A673 (cell line): ENCODE results near the gene KCNQ4. TPM values are rescaled to one million over a fixed set of nuclear protein-coding genes. Genes with fewer than 3 reads are reported as not detected.

Experiments used
- BruUV-seq: library from RNA; stranded (reverse); fragments of 400-500 nt; replicated peaks from 2 replicates; lab custom pipeline; 2021; lab: Mats Ljungman, UMichigan
- CTCF ChIA-PET: fragments of 300-600 bp; sonication (Branson Sonifier 250); formaldehyde crosslinking; loops from one replicate; lab custom pipeline; 2022; ENCODE audit warnings: antibody characterized with exemption; lab: Charles Lee
- POLR2A ChIA-PET: fragments of 300-600 bp; sonication (Branson Sonifier 250); formaldehyde crosslinking; loops from one replicate; lab custom pipeline; 2022; ENCODE audit warnings: antibody characterized with exemption; ENCODE audit not compliant: low non-redundant PET; lab: Charles Lee
- DNase-seq: peaks from one replicate; pipeline ENCODE4 v3.0.0-alpha.2; 2015; ENCODE audit warnings: low spot score
- H3K27ac ChIP-seq: fragments of 200-600 bp; sonication (generic); 2 replicates; pipeline ENCODE4 v1.5.1; 2016; ENCODE audit warnings: mixed run types, low read depth, mild to moderate bottlenecking, mixed read lengths, antibody characterized with exemption, low read length; ENCODE audit not compliant: poor library complexity, severe bottlenecking
- H3K27me3 ChIP-seq: fragments of 200-600 bp; sonication (generic); replicated peaks from 2 replicates; pipeline ENCODE4 v1.6.1; 2017; ENCODE audit warnings: mixed run types, low read depth, mild to moderate bottlenecking, mixed read lengths, antibody characterized with exemption, low read length; ENCODE audit not compliant: insufficient read depth, poor library complexity
- H3K36me3 ChIP-seq: fragments of 200-600 bp; sonication (generic); 2 replicates; pipeline ENCODE4 v1.6.1; 2016; ENCODE audit warnings: mixed run types, mild to moderate bottlenecking, mixed read lengths, antibody characterized with exemption, low read length; ENCODE audit not compliant: insufficient read depth, poor library complexity, severe bottlenecking
- H3K4me1 ChIP-seq: fragments of 200-600 bp; sonication (generic); 2 replicates; pipeline ENCODE4 v1.6.1; 2017; ENCODE audit warnings: mixed run types, mild to moderate bottlenecking, mixed read lengths, antibody characterized with exemption, low read length; ENCODE audit not compliant: insufficient read depth, poor library complexity, severe bottlenecking
- H3K4me3 ChIP-seq: fragments of 200-600 bp; sonication (generic); 2 replicates; pipeline ENCODE4 v1.5.1; 2016; ENCODE audit warnings: low read depth, mixed run types, mild to moderate bottlenecking, mixed read lengths, low read length; ENCODE audit not compliant: poor library complexity, severe bottlenecking
- H3K9me3 ChIP-seq: fragments of 200-600 bp; sonication (generic); 2 replicates; pipeline ENCODE4 v1.6.1; 2016; ENCODE audit warnings: mixed run types, low read depth, mild to moderate bottlenecking, mixed read lengths, antibody characterized with exemption, low read length; ENCODE audit not compliant: poor library complexity, severe bottlenecking
- EZH2 ChIP-seq: fragments of 200-600 bp; sonication (generic); IDR thresholded peaks from 2 replicates; pipeline ENCODE4 v1.6.1; 2017; ENCODE audit warnings: borderline replicate concordance, low read depth, mild to moderate bottlenecking, mixed read lengths, antibody characterized with exemption, low read length; ENCODE audit not compliant: poor library complexity, severe bottlenecking
- intact Hi-C: fragments of 100-400 bp; cut with micrococcal nuclease; formaldehyde crosslinking; loops from one replicate; pipeline ENCODE4 v1.10.0; 2022; ENCODE audit not compliant: unreplicated experiment
- total RNA-seq: library from RNA; stranded (reverse); gene quantifications from 2 replicates; pipeline ENCODE4 v1.2.3, GENCODE V29; 2021
- TF ChIP-seq, protein P1 (sequence below): fragments of 300-800, 200-600 bp; sonication (generic); conservative IDR thresholded peaks from 2 replicates; pipeline ENCODE4 v1.5.1; 2017; ENCODE audit warnings: low read depth, mild to moderate bottlenecking, antibody characterized with exemption, low read length, moderate library complexity, mixed read lengths

Gene KCNQ4
- total RNA-seq, 1 experiment from 2014 or later, result 0.62 TPM

DNA sequence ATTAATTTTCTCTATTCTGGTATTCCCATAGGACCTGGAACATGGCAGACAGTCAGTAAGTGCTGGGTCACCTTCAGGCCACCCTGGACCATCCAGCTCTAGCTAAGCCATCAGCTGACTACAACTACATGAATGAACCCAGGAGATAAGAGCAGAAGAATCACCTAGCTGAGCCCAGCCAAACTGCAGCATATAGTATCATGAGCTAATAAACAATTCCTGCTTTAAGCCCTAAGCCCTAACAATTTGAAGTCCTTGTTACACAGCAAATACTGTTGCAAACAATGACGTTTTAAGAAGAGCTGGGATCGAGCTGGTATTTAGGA, 92.8 kb downstream of the KCNQ4 start:
- BruUV-seq, result no TSS peak
- intact Hi-C loops, result no loop called here
- Histone ChIP-seq H3K36me3 (no peaks in the 10 kb centered on the region), H3K4me1 (peaks cover 10% of the 10 kb centered on the region), H3K27ac (no peak overlapping the region), H3K4me3 (no peak overlapping the region), H3K27me3 (no peaks in the 10 kb centered on the region), H3K9me3 (peaks cover 9% of the 10 kb centered on the region)
- POLR2A ChIA-PET, result no interaction called here
- CTCF ChIA-PET, result interaction anchor here (1.1 kb wide), 1 partner anchor 72 kb away, joined by 3 read pairs; no protein-coding TSS in a partner anchor
- DNase-seq, result no peak
- TF ChIP-seq, protein P1, sequence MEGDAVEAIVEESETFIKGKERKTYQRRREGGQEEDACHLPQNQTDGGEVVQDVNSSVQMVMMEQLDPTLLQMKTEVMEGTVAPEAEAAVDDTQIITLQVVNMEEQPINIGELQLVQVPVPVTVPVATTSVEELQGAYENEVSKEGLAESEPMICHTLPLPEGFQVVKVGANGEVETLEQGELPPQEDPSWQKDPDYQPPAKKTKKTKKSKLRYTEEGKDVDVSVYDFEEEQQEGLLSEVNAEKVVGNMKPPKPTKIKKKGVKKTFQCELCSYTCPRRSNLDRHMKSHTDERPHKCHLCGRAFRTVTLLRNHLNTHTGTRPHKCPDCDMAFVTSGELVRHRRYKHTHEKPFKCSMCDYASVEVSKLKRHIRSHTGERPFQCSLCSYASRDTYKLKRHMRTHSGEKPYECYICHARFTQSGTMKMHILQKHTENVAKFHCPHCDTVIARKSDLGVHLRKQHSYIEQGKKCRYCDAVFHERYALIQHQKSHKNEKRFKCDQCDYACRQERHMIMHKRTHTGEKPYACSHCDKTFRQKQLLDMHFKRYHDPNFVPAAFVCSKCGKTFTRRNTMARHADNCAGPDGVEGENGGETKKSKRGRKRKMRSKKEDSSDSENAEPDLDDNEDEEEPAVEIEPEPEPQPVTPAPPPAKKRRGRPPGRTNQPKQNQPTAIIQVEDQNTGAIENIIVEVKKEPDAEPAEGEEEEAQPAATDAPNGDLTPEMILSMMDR, result no peak
- TF ChIP-seq EZH2, result no peak

GRCh38 chr1:40876891-40877290, 93.3 kb downstream of the KCNQ4 start:
- peaks cover 9% of the 10 kb centered on the region for H3K9me3 ChIP-seq
- no peak for TF ChIP-seq EZH2
- TF ChIP-seq, protein P1, result no peak
- H3K27ac ChIP-seq, result no peak overlapping the region
- intact Hi-C loops, result no loop called here
- BruUV-seq, result no TSS peak
- H3K4me1 ChIP-seq, result peaks cover 10% of the 10 kb centered on the region
- no peak for DNase-seq
- ChIA-PET CTCF (no interaction called here), POLR2A (no interaction called here)
- H3K4me3 ChIP-seq, result no peak overlapping the region
- H3K27me3 ChIP-seq, result no peaks in the 10 kb centered on the region
- H3K36me3 ChIP-seq, result no peaks in the 10 kb centered on the region

DNA sequence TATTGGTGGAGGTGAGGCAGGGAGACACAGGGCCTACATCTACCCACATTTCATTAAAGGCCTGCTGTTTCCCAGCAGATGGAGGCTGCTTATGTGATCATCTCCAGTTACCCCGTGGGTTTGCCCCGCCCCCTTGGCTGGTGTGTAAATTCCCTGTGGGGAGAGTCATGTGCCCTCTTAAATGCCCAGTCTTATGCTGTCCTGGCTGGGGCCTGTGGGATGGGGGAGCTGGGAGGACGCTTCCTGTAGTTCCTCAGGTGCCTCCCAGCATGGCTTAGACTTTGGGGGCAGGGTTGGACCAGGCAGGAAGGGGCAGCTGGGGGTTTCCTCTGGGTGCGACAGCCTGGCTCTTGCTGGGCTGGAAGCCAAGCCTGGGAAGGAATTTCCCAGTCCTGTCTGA, 94.1 kb downstream of the KCNQ4 start:
- ChIA-PET CTCF (no interaction called here), POLR2A (no interaction called here)
- BruUV-seq, result no TSS peak
- Histone ChIP-seq H3K4me3 (no peak overlapping the region), H3K27me3 (no peaks in the 10 kb centered on the region), H3K9me3 (peaks cover 9% of the 10 kb centered on the region), H3K27ac (peak overlapping the region; percentile 25), H3K36me3 (no peaks in the 10 kb centered on the region), H3K4me1 (peaks cover 10% of the 10 kb centered on the region)
- intact Hi-C loops, result no loop called here
- TF ChIP-seq, protein P1, result no peak
- TF ChIP-seq EZH2, result no peak
- peak; percentile 82 for DNase-seq
